ENCODE results near the gene PDE6A.

Gene PDE6A

GRCh38 chr5:149979896-149980295 is 35.3 kb upstream of the PDE6A start:
- no peak for TF ChIP-seq CTCF (IDR thresholded peaks at IDR 0.05; ENCODE audit: control insufficient read depth, extremely low read depth, insufficient read depth)
- no peak overlapping the region for H3K4me3 ChIP-seq (ENCODE audit: low read depth, low read length)
- DNase-seq (ENCODE audit: low read depth), result no peak

GRCh38 chr5:149975409-149975808 is 30.8 kb upstream of the PDE6A start:
- TF ChIP-seq CTCF (IDR thresholded peaks at IDR 0.05; ENCODE audit: control insufficient read depth, extremely low read depth, insufficient read depth), result no peak
- DNase-seq (ENCODE audit: low read depth), result no peak
- H3K4me3 ChIP-seq (ENCODE audit: low read depth, low read length), result no peak overlapping the region

GRCh38 chr5:149969181-149969930 is 24.8 kb upstream of the PDE6A start:
- TF ChIP-seq CTCF (IDR thresholded peaks at IDR 0.05; ENCODE audit: control insufficient read depth, extremely low read depth, insufficient read depth), result no peak

GRCh38 chr5:149966946-149967345 is 22.4 kb upstream of the PDE6A start:
- H3K4me3 ChIP-seq (ENCODE audit: low read depth, low read length), result no peak overlapping the region
- TF ChIP-seq CTCF (IDR thresholded peaks at IDR 0.05; ENCODE audit: control insufficient read depth, extremely low read depth, insufficient read depth), result no peak
- no peak for DNase-seq (ENCODE audit: low read depth)

More at GRCh38 chr5:149969181-149969930, 24.8 kb upstream of the PDE6A start:
- DNase-seq (ENCODE audit: low read depth), result no peak
- H3K4me3 ChIP-seq (ENCODE audit: low read depth, low read length), result no peak overlapping the region

- TF ChIP-seq CTCF (IDR thresholded peaks at IDR 0.05; ENCODE audit: control insufficient read depth, extremely low read depth, insufficient read depth), result no peak
- H3K4me3 ChIP-seq (ENCODE audit: low read depth, low read length), result no peak overlapping the region
- DNase-seq (ENCODE audit: low read depth), result no peak
Observed at GRCh38 chr5:149963729-149964128, 19.1 kb upstream of the PDE6A start.

GRCh38 chr5:149962601-149963300 is 18.2 kb upstream of the PDE6A start:
- DNase-seq (ENCODE audit: low read depth), result no peak
- TF ChIP-seq CTCF (IDR thresholded peaks at IDR 0.05; ENCODE audit: control insufficient read depth, extremely low read depth, insufficient read depth), result no peak
- H3K4me3 ChIP-seq (ENCODE audit: low read depth, low read length), result no peak overlapping the region

All from LNCaP clone FGC (cell line).